ENCODE results near the gene IRX5. TPM values are rescaled to one million over a fixed set of nuclear protein-coding genes. Genes with fewer than 3 reads are reported as not detected.
A peak's percentile ranks its signal among the peaks of the same experiment; 100 is the strongest.

Gene IRX5
- total RNA-seq, 4 donors from 2014 or later: 0.20 to 4.1 (median 2.6) TPM

DNA sequence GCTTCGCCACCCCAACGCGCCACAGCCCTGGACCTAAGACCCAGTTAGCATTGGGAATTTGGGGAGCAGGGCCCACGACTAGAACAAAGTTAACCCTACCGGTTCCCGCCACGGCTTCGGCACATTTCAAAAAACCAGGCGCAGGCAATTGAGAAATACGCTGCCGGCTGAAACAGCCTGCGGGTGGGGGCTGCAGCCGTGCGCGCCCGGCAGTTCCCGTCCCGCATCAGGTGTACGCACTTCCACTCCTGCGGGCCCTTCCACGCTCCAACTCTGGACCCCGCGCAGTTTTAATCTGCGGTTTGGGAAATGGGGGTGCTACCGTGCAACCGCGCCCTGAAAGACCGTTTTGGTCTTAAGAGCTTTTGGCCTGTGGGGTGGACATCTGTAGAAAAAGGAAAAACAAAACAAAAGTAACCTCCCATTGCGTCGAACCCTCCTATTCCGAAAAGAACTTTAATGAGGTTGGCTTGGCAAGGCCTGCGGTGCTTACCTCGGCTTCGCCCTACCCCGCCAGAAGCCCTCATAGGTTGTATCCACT is 7.1 kb downstream of the IRX5 start:
- H3K36me3 ChIP-seq: no peaks in the 10 kb centered on the region
- TF ChIP-seq POLR2A (IDR thresholded peaks at IDR 0.05): no peak
- TF ChIP-seq, protein P1, sequence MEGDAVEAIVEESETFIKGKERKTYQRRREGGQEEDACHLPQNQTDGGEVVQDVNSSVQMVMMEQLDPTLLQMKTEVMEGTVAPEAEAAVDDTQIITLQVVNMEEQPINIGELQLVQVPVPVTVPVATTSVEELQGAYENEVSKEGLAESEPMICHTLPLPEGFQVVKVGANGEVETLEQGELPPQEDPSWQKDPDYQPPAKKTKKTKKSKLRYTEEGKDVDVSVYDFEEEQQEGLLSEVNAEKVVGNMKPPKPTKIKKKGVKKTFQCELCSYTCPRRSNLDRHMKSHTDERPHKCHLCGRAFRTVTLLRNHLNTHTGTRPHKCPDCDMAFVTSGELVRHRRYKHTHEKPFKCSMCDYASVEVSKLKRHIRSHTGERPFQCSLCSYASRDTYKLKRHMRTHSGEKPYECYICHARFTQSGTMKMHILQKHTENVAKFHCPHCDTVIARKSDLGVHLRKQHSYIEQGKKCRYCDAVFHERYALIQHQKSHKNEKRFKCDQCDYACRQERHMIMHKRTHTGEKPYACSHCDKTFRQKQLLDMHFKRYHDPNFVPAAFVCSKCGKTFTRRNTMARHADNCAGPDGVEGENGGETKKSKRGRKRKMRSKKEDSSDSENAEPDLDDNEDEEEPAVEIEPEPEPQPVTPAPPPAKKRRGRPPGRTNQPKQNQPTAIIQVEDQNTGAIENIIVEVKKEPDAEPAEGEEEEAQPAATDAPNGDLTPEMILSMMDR (IDR thresholded peaks at IDR 0.05 in 4 of 5, conservative IDR thresholded peaks at IDR 0.05 in 1 of 5): no peak
- ATAC-seq (no peak), DNase-seq (no peak)
- peaks cover 8 to 25% of the 10 kb centered on the region in 2 donors for H3K4me1 ChIP-seq
- H3K27ac ChIP-seq: peak overlapping the region in 1 of 4 donors; percentile 42
- in situ Hi-C loops (cut with MboI; ENCODE audit: low sequenced_read_pairs in 4 of 4) (loop anchor here in 1 of 4 donors (25.0 kb wide), 2 partner anchors 650 to 750 kb away; partner anchors contain the start of gene IRX3), intact Hi-C loops (cut with DNase I; ENCODE audit: low total_unique reads) (loop anchor here (5.0 to 10.0 kb wide), 2 partner anchors 317 to 990 kb away; no protein-coding TSS in a partner anchor)
- H3K9me3 ChIP-seq: no peaks in the 10 kb centered on the region
- peak overlapping the region; percentile 31 to 52 (median 40) for H3K4me3 ChIP-seq
- H3K27me3 ChIP-seq: peaks cover 74 to 87% (median 85%) of the 10 kb centered on the region in 3 donors

DNA sequence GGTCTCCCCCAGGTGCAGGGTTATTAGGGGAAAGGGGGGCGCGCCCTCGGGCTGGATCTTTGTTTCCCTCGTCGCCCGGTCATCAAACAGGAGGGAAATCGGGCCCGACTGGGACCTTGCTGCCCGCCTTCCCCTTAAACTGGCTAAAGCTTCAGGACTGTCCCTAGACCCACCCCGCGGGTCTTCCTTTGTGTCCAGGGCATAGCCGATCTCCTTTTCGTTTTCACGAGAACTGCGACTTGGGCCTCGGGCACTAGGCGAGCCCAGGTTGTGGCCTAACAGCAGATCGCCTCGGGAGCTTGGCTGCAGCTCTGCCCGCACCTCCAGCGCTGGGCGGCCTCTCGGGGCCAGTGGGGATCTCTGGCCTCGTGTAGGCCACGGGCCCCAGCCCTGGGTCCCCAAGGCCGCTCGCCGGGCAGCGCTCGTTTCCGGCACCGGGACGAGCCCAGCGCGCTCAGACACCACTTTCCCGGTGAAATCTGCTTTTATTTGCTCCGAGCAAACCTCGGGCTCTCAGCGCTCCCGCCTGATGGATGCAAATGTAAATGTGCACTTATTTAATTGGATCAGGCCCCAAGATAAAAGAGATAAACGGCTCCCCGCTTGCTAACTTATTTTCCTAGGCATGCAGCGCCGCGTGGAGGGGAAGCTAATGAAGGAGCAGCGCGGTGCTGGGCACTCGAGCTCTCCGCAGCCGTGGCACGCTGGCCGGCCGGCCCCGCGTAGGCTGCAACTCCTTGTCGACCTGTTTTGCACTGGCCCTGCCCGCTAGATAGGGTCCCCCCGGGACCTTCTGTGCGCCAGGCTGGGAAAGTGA is 7.8 kb downstream of the IRX5 start:
- H3K4me3 ChIP-seq: peak overlapping the region in 3 of 4 donors; percentile 1 to 52 (median 4)
- in situ Hi-C loops (cut with MboI; ENCODE audit: low sequenced_read_pairs in 4 of 4) (loop anchor here in 1 of 4 donors (25.0 kb wide), 2 partner anchors 651 to 751 kb away; partner anchors contain the start of gene IRX3), intact Hi-C loops (cut with DNase I; ENCODE audit: low total_unique reads) (loop anchor here (5.0 to 10.0 kb wide), 2 partner anchors 316 to 991 kb away; no protein-coding TSS in a partner anchor)
- no peaks in the 10 kb centered on the region for H3K9me3 ChIP-seq
- no peak for ATAC-seq
- no peak for DNase-seq
- no peaks in the 10 kb centered on the region for H3K36me3 ChIP-seq
- no peak for TF ChIP-seq POLR2A (IDR thresholded peaks at IDR 0.05)
- peaks cover 70 to 82% (median 80%) of the 10 kb centered on the region in 3 donors for H3K27me3 ChIP-seq
- H3K4me1 ChIP-seq: peaks cover 8 to 25% of the 10 kb centered on the region in 2 donors
- H3K27ac ChIP-seq: no peak overlapping the region

DNA sequence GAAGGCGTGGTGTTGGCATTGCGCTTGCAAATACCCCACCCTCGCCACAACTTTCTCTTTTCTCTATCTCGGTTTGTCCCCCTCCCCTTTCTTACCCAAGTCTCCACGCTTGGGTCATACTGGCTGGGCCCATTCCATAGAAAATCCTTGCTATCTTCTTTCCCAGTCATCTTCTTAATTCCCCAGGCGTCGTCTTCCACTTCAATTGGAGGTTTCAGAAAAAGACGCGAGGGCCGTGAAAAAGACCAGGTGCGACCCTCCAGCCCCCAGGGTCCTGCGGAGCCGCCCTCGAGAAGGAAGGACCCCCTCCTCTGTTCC is 8.3 kb downstream of the IRX5 start:
- intact Hi-C loops (cut with DNase I; ENCODE audit: low total_unique reads): loop anchor here (5.0 to 10.0 kb wide), 2 partner anchors 316 to 992 kb away; no protein-coding TSS in a partner anchor
- no peak for TF ChIP-seq POLR2A (IDR thresholded peaks at IDR 0.05)
- TF ChIP-seq, protein P1 (IDR thresholded peaks at IDR 0.05 in 4 of 5, conservative IDR thresholded peaks at IDR 0.05 in 1 of 5): no peak
- ATAC-seq (no peak), DNase-seq (no peak)
- H3K4me3 ChIP-seq: peak overlapping the region in 1 of 4 donors; percentile 52
- no peaks in the 10 kb centered on the region for H3K9me3 ChIP-seq
- H3K4me1 ChIP-seq: peaks cover 8 to 25% of the 10 kb centered on the region in 2 donors
- no peaks in the 10 kb centered on the region for H3K36me3 ChIP-seq
- no peak overlapping the region for H3K27ac ChIP-seq
- peaks cover 64 to 79% (median 77%) of the 10 kb centered on the region in 3 donors for H3K27me3 ChIP-seq
- in situ Hi-C loops (cut with MboI; ENCODE audit: low sequenced_read_pairs in 4 of 4): loop anchor here in 1 of 4 donors (25.0 kb wide), 2 partner anchors 652 to 752 kb away; partner anchors contain the start of gene IRX3

DNA sequence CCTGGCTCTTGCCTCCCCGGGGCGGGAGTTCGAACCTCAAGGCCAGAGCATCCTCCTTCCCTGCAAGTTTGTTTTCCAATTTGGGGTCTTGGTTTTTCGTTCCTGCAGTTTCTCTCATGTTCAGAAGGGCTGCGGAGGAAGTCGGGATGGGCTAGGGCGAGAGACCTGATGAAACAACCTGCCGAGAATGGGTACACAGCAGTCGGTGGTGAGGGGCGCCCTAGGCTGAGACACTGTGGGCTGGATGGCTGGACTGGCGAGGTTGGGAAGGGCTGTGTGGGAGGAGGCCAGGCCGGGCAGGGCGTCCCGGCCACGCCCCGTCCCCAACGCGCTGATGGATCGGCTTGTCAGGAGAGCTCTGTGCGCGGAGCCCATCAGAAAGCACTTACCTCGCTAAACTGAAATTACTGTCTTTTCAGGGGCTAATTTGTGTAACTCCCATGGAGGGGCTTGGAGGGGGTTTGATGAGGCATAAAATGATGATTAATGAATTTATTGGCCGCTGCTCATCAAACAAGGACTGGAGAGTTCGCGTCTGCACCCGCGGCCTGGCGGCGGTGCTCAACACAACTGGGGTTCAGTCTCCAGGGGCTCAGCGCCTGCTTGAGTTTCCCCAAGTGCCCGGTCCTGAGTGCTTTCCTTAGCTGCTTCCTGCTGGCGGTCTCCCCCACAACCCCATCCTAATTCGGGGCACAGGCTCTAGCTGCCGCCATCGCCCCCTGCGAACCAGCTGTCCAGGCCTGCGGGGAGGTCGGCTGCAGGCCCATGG is 9.0 kb downstream of the IRX5 start:
- intact Hi-C loops (cut with DNase I; ENCODE audit: low total_unique reads) (loop anchor here (5.0 to 10.0 kb wide), 2 partner anchors 315 to 992 kb away; no protein-coding TSS in a partner anchor), in situ Hi-C loops (cut with MboI; ENCODE audit: low sequenced_read_pairs in 4 of 4) (loop anchor here in 1 of 4 donors (25.0 kb wide), 2 partner anchors 652 to 752 kb away; partner anchors contain the start of gene IRX3)
- ATAC-seq (no peak), DNase-seq (no peak)
- H3K4me1 ChIP-seq: peaks cover 8 to 25% of the 10 kb centered on the region in 2 donors
- no peaks in the 10 kb centered on the region for H3K9me3 ChIP-seq
- no peak for TF ChIP-seq POLR2A (IDR thresholded peaks at IDR 0.05)
- TF ChIP-seq, protein P1 (IDR thresholded peaks at IDR 0.05 in 4 of 5, conservative IDR thresholded peaks at IDR 0.05 in 1 of 5): no peak
- H3K36me3 ChIP-seq: no peaks in the 10 kb centered on the region
- H3K27me3 ChIP-seq: peaks cover 57 to 72% (median 70%) of the 10 kb centered on the region in 3 donors
- H3K4me3 ChIP-seq: no peak overlapping the region
- no peak overlapping the region for H3K27ac ChIP-seq
